Liver (tissue), 3 donors: ENCODE data around the gene WBP1.

ENCODE experiments used
- JUND ChIP-seq, 2 donors: IDR thresholded peaks; 2 replicates each; pipeline ENCODE4 v1.6.1; 2016; ENCODE audit warnings: antibody characterized with exemption in 2 of 2
- RAD21 ChIP-seq, 2 donors: IDR thresholded peaks; 2 replicates each; pipeline ENCODE4 v1.6.1; 2016; ENCODE audit warnings: antibody characterized with exemption in 2 of 2, mild to moderate bottlenecking in 2 of 2
- TF ChIP-seq, protein P1 (sequence below): IDR thresholded peaks from 2 replicates; pipeline ENCODE4 v1.6.1; 2016; ENCODE audit warnings: antibody characterized with exemption
- TF ChIP-seq, protein P2 (sequence below): fragments of 150-350 bp; IDR thresholded peaks from 2 replicates; pipeline ENCODE4 v1.5.1; 2017; ENCODE audit warnings: improper control_type of control experiment, low read depth, low read length; ENCODE audit not compliant: missing input control
- TF ChIP-seq, protein P3 (sequence below): IDR thresholded peaks from 2 replicates; pipeline ENCODE4 v1.6.1; 2016; ENCODE audit warnings: antibody characterized with exemption, mild to moderate bottlenecking
- donor health status: healthy.
- donor health status: healthy.

- no peak for TF ChIP-seq JUND (IDR thresholded peaks at IDR 0.05)
- TF ChIP-seq, protein P1, sequence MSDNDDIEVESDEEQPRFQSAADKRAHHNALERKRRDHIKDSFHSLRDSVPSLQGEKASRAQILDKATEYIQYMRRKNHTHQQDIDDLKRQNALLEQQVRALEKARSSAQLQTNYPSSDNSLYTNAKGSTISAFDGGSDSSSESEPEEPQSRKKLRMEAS = no peak
- TF ChIP-seq, protein P2, sequence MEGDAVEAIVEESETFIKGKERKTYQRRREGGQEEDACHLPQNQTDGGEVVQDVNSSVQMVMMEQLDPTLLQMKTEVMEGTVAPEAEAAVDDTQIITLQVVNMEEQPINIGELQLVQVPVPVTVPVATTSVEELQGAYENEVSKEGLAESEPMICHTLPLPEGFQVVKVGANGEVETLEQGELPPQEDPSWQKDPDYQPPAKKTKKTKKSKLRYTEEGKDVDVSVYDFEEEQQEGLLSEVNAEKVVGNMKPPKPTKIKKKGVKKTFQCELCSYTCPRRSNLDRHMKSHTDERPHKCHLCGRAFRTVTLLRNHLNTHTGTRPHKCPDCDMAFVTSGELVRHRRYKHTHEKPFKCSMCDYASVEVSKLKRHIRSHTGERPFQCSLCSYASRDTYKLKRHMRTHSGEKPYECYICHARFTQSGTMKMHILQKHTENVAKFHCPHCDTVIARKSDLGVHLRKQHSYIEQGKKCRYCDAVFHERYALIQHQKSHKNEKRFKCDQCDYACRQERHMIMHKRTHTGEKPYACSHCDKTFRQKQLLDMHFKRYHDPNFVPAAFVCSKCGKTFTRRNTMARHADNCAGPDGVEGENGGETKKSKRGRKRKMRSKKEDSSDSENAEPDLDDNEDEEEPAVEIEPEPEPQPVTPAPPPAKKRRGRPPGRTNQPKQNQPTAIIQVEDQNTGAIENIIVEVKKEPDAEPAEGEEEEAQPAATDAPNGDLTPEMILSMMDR = no peak
- TF ChIP-seq, protein P3, sequence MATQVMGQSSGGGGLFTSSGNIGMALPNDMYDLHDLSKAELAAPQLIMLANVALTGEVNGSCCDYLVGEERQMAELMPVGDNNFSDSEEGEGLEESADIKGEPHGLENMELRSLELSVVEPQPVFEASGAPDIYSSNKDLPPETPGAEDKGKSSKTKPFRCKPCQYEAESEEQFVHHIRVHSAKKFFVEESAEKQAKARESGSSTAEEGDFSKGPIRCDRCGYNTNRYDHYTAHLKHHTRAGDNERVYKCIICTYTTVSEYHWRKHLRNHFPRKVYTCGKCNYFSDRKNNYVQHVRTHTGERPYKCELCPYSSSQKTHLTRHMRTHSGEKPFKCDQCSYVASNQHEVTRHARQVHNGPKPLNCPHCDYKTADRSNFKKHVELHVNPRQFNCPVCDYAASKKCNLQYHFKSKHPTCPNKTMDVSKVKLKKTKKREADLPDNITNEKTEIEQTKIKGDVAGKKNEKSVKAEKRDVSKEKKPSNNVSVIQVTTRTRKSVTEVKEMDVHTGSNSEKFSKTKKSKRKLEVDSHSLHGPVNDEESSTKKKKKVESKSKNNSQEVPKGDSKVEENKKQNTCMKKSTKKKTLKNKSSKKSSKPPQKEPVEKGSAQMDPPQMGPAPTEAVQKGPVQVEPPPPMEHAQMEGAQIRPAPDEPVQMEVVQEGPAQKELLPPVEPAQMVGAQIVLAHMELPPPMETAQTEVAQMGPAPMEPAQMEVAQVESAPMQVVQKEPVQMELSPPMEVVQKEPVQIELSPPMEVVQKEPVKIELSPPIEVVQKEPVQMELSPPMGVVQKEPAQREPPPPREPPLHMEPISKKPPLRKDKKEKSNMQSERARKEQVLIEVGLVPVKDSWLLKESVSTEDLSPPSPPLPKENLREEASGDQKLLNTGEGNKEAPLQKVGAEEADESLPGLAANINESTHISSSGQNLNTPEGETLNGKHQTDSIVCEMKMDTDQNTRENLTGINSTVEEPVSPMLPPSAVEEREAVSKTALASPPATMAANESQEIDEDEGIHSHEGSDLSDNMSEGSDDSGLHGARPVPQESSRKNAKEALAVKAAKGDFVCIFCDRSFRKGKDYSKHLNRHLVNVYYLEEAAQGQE = no peak
- no peak for TF ChIP-seq RAD21 (IDR thresholded peaks at IDR 0.05)
Measured at GRCh38 chr2:74448771-74449170, 9.5 kb upstream of the WBP1 start.
